Measurements from ENCODE around the gene ASCL2.

ASCL2 gene

DNA sequence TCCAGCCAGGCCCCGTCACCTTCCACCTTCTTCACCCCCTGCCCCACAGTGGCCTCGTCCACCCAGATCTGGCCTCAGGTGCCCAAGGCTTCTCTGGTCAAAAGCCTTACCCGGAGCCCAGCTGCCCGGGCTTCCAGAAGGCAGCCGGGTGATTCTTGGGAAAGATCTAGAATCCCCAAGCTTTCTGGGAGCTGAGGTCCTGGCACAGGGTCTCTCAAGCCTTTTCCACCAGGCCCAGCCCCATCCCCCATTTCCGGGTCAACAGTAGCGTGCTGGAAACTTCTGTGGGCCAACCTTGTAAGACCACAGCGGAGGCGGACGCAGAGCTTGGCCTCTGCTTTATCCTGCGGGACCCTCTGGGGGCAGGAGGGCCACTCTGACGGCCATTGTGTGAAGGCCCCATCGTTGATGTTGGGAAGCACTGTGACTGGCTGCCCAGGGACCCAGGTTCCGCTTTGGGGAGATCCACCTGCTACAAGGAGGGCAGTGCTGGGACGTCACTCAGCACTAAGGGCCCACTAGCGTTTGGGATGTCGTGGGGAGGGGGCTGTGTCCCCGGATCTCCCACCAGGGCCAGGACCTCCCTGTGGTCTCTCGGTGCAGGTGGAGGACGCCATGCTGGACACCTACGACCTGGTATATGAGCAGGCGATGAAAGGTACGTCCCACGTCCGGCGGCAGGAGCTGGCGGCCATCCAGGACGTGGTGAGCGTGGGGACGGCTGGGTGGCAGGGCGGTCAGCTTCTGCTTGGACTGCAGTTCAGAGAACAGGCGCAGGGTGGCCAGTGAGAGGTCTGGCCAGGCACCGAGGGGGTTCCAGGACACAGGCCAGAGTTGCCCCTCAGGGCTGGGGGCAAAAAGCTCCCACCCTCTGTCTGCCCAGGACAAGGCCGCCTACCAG lies 42.9 kb upstream of the ASCL2 start:
- no peak overlapping the region for H3K27ac Mint-ChIP-seq
- no peak overlapping the region for H3K4me3 Mint-ChIP-seq
- H3K9me3 Mint-ChIP-seq, result peaks cover 4% of the 10 kb centered on the region
- peaks cover 9% of the 10 kb centered on the region for H3K4me1 Mint-ChIP-seq
- DNase-seq, result no peak
- TF ChIP-seq, protein P1, sequence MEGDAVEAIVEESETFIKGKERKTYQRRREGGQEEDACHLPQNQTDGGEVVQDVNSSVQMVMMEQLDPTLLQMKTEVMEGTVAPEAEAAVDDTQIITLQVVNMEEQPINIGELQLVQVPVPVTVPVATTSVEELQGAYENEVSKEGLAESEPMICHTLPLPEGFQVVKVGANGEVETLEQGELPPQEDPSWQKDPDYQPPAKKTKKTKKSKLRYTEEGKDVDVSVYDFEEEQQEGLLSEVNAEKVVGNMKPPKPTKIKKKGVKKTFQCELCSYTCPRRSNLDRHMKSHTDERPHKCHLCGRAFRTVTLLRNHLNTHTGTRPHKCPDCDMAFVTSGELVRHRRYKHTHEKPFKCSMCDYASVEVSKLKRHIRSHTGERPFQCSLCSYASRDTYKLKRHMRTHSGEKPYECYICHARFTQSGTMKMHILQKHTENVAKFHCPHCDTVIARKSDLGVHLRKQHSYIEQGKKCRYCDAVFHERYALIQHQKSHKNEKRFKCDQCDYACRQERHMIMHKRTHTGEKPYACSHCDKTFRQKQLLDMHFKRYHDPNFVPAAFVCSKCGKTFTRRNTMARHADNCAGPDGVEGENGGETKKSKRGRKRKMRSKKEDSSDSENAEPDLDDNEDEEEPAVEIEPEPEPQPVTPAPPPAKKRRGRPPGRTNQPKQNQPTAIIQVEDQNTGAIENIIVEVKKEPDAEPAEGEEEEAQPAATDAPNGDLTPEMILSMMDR (IDR thresholded peaks at IDR 0.05), result no peak
- H3K36me3 Mint-ChIP-seq (ENCODE audit: low read depth), result no peaks in the 10 kb centered on the region
- no peaks in the 10 kb centered on the region for H3K27me3 Mint-ChIP-seq (ENCODE audit: low read depth, poor library complexity)

DNA sequence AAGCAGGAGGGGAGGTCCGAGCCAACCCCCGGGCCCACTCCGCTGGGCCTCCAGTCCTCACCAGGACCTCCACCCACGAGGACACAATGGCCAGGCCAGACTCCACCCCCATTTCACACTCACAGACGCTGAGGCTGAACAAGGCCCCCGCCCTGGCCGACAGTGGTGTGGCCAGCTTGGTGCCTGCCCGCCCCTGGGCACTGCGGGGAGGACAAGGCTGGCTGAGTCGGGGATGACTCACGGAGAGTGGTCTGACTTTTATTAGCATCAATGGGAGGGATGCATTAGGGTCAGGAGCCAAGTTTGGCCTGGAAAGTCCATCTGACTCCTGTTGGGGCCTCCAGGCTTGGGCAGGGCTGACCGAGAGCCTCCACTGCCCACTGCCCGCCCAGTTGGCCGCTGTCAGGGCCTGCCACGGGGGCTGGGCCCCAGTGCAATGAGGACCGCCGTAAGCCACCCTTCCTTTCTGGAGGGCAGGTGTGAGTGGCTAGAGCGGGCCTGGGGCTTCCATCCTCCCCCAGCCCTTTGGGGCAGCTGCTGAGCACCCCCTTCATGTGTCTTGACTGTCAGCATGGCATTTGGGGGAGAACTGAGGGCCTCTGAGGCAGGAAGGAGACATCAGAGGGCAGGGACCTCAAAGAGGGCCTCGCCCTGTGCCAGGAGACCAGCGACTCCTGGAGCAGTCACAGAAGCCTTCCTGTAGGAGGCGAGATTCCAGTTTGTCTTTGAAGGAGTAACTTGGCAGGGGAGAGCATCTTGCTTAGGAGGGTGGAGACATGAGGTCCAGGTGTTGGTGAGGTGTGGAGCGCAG lies 42.0 kb upstream of the ASCL2 start:
- no peaks in the 10 kb centered on the region for H3K36me3 Mint-ChIP-seq (ENCODE audit: low read depth)
- no peak for DNase-seq

DNA sequence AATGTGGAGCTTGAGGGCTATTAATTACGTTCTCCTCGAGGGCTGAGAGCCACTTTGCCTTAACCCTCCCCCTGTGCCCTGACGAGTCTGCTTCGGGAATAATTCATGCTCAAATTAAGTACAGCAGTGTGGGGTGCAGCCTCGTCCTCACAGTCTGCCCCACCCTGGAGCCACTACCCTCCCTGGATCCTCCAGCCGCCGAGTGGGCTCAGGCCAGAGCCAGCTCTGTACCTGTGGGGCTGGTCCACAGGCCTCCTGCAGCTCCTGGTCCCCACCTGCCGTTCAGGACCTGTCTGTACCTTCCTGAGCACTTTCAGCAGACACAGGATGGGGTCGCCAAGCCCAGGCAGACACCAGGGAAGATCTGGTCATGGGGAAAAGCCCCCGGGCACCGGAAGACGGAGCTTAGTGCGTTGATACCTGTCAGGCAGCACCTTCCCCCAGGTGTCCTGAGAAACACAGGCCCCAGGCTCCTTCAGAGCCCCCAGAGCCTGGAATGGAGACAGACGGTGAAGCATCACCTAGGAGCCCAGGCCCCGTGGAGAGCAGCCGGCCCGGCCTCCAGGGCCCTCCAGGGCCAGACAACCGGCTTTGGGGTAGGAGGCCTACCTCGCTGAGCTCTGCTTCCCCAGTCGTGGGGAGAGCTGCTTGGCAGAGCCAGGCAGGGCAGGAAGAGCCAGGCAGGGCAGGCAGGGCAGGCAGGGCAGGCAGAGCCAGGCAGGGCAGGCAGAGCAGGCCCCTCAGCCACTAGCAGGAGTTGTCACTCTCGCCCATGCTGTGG lies 41.2 kb upstream of the ASCL2 start:
- H3K36me3 Mint-ChIP-seq (ENCODE audit: low read depth), result no peaks in the 10 kb centered on the region
- H3K27me3 Mint-ChIP-seq (ENCODE audit: low read depth, poor library complexity), result no peaks in the 10 kb centered on the region
- H3K27ac Mint-ChIP-seq, result no peak overlapping the region
- DNase-seq, result no peak
- H3K4me3 Mint-ChIP-seq, result no peak overlapping the region
- TF ChIP-seq, protein P1 (IDR thresholded peaks at IDR 0.05), result no peak
- H3K9me3 Mint-ChIP-seq, result no peaks in the 10 kb centered on the region
- peaks cover 17% of the 10 kb centered on the region for H3K4me1 Mint-ChIP-seq

More for the DNA sequence above, 42.0 kb upstream of the ASCL2 start:
- Mint-ChIP-seq H3K27me3 (ENCODE audit: low read depth, poor library complexity) (no peaks in the 10 kb centered on the region), H3K4me1 (peaks cover 12% of the 10 kb centered on the region), H3K27ac (no peak overlapping the region), H3K4me3 (no peak overlapping the region), H3K9me3 (no peaks in the 10 kb centered on the region)
- TF ChIP-seq, protein P1 (IDR thresholded peaks at IDR 0.05), result no peak

DNA sequence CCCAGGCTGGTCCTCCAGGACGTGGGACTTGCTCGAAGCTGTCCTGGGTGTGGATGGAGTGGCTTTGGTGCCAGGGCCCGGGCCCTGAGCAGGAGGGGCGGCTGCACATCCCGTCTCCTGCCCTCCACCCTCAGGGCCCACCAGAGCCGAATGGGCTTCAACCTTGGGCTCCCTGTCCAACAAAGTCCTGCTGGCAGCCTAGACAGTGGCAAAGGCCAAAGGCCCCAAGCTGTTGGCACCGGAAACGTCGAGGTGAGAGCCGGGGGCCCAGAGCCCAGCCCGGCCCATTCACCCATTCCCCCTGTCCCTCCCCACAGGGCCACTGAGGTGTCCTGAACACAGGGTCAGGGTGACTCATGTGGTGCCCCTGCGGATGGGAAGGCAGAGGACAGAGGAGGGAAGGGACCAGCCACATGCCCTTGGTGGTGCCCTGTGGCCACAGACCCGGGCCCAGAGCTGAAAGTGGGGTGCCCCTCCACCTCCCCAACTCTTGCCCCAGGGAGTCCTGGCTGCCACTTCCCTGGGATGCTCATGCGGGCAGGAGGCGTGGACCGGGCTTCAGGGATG lies 40.5 kb upstream of the ASCL2 start:
- DNase-seq, result no peak
- no peaks in the 10 kb centered on the region for H3K27me3 Mint-ChIP-seq (ENCODE audit: low read depth, poor library complexity)
- no peak overlapping the region for H3K4me3 Mint-ChIP-seq
- TF ChIP-seq, protein P1 (IDR thresholded peaks at IDR 0.05), result no peak
- no peaks in the 10 kb centered on the region for H3K9me3 Mint-ChIP-seq
- peaks cover 24% of the 10 kb centered on the region for H3K4me1 Mint-ChIP-seq
- no peak overlapping the region for H3K27ac Mint-ChIP-seq
- no peaks in the 10 kb centered on the region for H3K36me3 Mint-ChIP-seq (ENCODE audit: low read depth)

DNA sequence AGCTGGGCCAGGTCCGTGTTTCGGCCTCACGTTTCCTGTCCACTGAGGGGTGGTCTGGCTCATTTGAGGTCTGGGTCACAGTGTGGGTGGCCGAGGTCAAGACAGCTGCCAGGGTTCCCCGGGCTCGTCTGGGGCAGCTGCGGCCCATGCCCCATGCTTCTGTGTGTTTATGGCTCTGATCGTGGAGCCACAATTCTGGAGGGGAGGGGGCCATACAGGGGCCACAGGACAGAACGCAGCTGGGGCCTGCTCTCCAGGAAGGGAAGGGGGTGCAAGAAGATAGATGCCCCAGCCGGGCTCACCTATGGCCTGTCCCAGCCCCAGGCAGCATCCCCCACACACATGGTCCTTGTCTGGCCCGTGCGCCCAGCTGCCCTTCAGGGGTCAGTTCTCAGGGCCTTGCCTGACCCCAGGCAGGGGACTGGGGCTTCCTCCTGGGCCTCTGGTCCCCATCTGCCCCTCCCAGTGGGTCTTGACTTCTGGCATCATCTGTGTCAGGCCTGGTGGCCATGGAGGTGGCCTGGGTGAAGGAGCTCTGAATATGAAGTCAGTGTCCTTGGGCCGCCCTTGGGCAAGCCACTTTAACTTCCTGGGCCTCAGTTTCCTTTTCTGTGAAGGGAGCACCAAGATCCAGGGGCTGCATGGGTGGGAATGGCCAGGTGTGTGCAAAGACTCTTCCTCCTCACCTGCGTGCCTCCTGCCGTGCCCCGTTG lies 39.8 kb upstream of the ASCL2 start:
- Mint-ChIP-seq H3K36me3 (ENCODE audit: low read depth) (no peaks in the 10 kb centered on the region), H3K27ac (no peak overlapping the region), H3K27me3 (ENCODE audit: low read depth, poor library complexity) (no peaks in the 10 kb centered on the region), H3K9me3 (no peaks in the 10 kb centered on the region), H3K4me3 (no peak overlapping the region), H3K4me1 (peaks cover 27% of the 10 kb centered on the region)
- TF ChIP-seq, protein P1 (IDR thresholded peaks at IDR 0.05), result no peak
- no peak for DNase-seq

All from nephron progenitor cell (in vitro differentiated cells).